IPS-11a (cell line): ENCODE data around the gene KCNK15.
"Not testable (repeated sequence)": the region's sequence is repeated elsewhere in the genome, so short reads cannot be mapped to it uniquely, and the experiment has no call there.

ENCODE experiments used
- H3K4me3 ChIP-seq: one replicate; pipeline ENCODE4 v1.5.1; 2013; ENCODE audit warnings: low read depth, low read length, control low read depth

KCNK15 gene

GRCh38 chr20:44756011-44756688, 10.5 kb downstream of the KCNK15 start:
- no peak overlapping the region for H3K4me3 ChIP-seq

GRCh38 chr20:44756956-44757355, 11.3 kb downstream of the KCNK15 start:
- H3K4me3 ChIP-seq, result no peak overlapping the region

DNA sequence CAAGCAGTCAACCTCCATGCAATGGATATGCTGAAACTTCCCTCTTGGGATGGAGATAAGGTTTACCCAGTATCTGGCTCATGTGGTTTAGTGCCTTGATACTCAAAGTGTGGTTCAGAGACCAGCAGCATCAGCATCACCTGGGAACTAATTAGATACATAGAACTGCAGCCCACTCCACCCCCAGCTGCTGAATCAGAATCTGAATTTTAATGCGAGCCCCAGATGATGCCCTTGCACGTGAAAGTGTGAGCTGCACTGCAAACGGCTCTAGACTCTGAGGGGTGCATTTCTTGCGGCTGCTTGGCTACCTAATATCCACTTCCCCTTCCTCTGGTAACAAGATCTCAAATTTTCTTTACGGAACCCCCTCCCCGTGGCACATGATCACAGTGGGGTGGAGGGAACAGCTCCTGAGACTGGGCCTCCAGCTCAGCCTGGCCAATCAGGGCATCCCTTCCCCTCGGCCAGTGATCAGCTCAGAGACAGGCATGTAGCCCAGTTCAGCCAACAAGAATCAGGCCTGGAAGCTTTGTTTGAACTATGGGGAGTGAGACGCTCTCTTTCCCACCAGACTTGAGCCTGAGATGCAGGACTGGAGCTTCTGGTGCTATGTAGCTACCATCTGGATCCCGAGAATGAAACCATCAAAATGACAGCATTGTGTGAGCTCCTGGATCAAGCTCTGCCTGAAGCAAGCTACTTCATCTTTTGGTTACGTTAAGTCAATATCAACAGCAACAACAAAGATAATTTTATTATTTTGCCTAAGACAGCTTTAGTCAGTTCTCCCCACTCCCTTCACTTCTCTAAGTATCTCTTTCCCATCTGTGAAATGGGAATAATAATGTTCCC, 12.8 kb downstream of the KCNK15 start:
- H3K4me3 ChIP-seq, result no peak overlapping the region

DNA sequence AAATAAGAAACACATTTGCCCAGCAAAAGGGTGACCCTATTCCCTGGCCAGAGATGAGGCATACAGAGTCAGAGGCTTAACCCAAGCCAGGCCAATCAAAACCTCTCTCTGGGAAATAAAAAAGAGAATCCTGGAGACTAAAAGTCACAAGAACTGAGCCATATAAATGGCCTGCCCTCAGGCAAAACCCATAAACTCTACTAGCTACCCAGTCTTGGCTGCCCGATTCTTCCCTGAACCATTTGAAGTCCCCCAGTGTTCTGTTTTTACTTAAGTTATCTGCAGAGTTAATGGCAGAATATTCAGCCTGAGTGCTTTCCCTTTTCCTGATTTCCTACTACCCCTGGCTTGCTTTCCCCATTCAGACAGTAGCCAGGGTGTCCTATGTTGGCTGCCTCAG, 13.9 kb downstream of the KCNK15 start:
- H3K4me3 ChIP-seq, result no peak overlapping the region

GRCh38 chr20:44761423-44761822, 15.8 kb downstream of the KCNK15 start:
- H3K4me3 ChIP-seq, result no peak overlapping the region

GRCh38 chr20:44762466-44763140, 16.9 kb downstream of the KCNK15 start:
- H3K4me3 ChIP-seq, result no peak overlapping the region

- not testable (repeated sequence) for H3K4me3 ChIP-seq
These were observed 18.1 kb downstream of the KCNK15 start for GRCh38 chr20:44763798-44764197.

DNA sequence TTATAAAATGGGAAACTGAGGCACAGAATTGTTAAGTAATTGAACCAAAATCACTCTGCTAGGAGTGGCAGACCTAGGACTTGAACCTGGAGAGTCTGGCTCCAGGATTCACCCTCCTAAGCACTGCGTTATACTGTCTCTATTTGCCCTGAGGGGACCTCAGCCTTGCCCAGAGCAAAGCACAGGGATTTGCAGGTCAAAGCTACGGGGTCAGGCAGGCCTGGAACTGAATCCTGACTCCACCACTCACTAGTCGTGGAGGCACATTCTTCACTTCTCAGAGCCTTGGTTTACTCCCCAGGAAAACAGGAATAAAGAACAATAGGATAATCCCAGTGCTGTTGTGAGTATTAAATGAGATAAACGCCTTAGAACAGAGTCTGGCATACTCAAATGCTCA, 19.4 kb downstream of the KCNK15 start:
- no peak overlapping the region for H3K4me3 ChIP-seq

DNA sequence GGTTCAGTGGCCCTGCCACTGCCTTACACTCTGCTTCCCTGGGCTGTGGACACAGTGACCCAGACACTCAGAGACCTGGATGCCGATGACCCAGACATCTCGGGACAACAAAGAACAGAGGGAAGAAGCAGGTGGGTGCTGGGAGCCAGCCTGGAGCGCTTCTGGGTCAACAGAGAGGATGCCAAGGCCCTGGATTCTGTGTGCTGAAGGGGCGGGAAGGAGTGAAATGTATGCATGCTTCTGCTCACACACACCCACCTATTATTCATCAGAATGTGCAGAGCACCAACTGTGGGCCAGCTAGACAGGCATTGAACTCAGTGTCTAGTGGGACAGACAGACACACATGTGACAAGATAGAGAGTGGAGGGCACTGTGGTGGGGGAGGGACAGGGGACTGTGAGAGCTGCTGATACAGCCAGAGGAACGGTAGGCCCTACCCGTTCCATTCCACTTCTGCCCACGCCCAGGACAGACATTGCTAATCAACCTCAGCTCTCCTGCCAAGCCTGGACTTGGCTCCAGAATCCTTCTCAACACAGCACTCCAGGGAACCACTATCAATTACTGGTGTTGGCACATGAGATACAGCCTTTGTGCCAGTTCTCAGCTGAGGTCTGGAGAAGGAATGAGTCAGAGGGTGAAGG, 20.2 kb downstream of the KCNK15 start:
- H3K4me3 ChIP-seq, result no peak overlapping the region

- H3K4me3 ChIP-seq, result no peak overlapping the region
These were observed 22.6 kb downstream of the KCNK15 start for GRCh38 chr20:44768256-44768655.

DNA sequence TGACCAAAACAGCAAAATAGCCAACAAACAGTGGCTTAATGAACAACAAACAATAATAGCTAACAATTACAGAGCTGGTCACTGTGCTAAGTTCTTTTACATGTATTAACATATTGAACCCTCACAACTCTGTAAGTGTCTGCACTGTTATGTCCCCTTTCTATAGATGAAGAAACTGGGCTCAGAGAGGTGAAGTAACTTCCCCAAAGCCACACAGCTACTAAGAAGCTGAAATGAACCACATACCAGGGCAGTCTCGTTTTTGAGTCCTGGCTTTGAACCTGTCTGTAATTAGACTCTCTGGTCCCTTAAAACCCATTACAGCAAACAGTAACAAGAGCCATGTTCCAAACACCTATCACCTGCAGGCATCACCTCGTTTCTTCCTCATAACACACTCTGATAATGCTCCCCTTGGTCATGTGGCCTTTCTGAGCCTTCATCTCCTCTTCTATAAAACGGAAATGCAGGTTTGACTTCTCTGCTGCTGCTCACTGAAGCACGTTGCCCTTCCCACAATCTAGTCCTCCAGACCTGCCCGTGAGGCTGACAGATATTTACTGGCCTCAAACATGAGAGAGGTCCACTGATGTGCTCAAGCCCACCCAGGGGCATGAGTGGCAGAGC, 23.3 kb downstream of the KCNK15 start:
- no peak overlapping the region for H3K4me3 ChIP-seq

GRCh38 chr20:44769481-44769863, 23.8 kb downstream of the KCNK15 start:
- H3K4me3 ChIP-seq, result no peak overlapping the region

DNA sequence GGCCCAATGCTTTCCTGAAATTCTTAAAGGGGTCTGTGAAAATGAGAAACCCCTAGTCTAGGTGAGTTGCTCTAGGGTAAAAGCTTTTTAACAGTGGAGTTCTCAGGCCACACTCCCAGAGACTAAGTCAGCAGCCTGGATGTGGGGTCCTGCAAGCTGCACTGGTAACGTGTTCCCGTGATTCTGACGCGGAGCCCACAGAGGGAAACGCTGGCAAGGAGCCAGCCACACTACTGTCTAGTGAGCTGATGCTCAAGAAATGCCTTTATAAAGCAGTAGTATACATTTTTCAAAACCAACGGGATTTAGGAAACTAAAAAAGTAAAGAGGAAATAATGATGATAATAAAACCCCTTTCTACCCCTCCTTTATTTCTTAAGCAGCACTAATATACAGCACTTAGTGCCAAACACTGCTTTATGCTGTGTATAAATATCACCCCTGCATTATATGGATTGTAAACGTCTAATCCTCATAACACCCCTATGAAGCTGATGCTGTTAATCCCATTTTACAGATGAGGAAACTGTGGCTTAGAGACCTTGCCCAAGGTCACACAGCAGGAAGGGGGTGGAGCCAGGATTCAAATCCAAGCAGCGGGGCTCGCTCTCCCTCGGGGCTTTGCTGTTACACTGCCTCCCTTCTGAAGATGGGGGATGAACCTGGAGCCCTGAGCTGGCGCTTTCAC, 25.0 kb downstream of the KCNK15 start:
- H3K4me3 ChIP-seq, result no peak overlapping the region

- H3K4me3 ChIP-seq, result no peak overlapping the region
These were observed 25.5 kb downstream of the KCNK15 start for GRCh38 chr20:44771172-44771535.

- H3K4me3 ChIP-seq, result no peak overlapping the region
These were observed 27.0 kb downstream of the KCNK15 start for GRCh38 chr20:44772636-44773035.

DNA sequence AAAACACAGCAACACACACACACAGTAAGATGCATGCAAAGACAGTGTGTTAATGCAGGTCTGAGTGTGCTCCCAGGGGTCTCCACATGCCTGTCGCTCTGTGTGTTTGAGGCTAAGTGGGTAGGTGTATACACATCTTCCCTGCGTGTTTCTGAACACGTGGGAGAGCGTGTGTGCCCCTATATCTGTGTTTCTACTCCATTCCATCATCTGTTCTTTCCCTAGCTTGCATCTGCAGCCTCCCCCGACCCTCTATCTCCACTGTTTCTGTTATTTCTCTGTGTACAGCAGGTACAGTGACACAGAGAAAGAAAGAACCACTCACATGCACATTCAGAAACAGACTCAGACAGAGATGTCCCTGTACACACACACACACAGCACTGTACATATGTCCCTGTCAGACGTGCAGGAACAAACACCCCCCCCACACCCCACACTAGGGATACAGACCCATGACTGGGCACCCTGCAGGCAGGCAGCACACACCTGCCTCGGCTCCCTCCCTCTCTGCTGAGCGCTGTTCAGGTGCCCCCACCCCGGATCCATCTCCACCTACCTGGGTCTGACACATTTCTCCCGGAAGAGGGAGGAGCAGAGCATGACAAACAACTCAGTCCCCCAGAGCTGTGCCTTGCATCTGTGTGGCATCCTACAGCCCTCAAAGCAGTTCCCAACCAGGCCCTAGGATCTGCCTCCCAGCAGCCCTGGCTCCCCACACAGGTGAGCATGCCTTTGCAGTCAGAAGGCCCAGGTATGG, 27.6 kb downstream of the KCNK15 start:
- H3K4me3 ChIP-seq, result no peak overlapping the region

GRCh38 chr20:44776980-44777379, 31.3 kb downstream of the KCNK15 start:
- H3K4me3 ChIP-seq, result no peak overlapping the region

- no peak overlapping the region for H3K4me3 ChIP-seq
These were observed 34.6 kb downstream of the KCNK15 start for GRCh38 chr20:44780226-44780625.

DNA sequence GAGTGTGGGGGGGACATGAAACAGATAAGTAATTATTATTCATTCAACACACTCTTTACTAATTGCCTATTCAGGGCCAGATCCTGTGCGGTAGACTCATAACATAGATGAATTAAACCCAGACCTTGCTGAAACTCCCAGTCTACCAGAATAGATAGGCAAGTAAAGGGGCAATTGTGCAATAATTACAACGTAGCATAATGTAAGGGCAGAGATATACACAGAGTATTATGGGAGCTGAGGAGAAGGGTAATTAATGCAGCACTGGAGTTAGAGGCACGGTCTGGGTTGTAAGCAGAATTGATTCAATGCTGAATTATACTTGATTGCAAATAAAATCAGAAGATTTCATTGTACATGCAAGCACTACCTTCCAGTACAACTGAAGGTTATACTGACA, 35.5 kb downstream of the KCNK15 start:
- no peak overlapping the region for H3K4me3 ChIP-seq

- H3K4me3 ChIP-seq, result no peak overlapping the region
These were observed 36.1 kb downstream of the KCNK15 start for GRCh38 chr20:44781791-44782190.
